ENCODE data around the gene SAPCD2. TPM values are rescaled to one million over a fixed set of nuclear protein-coding genes. Genes with fewer than 3 reads are reported as not detected.

Gene SAPCD2
- total and polyA plus RNA-seq, 2 donors from 2014 or later = 1.7 to 2.3 TPM

DNA sequence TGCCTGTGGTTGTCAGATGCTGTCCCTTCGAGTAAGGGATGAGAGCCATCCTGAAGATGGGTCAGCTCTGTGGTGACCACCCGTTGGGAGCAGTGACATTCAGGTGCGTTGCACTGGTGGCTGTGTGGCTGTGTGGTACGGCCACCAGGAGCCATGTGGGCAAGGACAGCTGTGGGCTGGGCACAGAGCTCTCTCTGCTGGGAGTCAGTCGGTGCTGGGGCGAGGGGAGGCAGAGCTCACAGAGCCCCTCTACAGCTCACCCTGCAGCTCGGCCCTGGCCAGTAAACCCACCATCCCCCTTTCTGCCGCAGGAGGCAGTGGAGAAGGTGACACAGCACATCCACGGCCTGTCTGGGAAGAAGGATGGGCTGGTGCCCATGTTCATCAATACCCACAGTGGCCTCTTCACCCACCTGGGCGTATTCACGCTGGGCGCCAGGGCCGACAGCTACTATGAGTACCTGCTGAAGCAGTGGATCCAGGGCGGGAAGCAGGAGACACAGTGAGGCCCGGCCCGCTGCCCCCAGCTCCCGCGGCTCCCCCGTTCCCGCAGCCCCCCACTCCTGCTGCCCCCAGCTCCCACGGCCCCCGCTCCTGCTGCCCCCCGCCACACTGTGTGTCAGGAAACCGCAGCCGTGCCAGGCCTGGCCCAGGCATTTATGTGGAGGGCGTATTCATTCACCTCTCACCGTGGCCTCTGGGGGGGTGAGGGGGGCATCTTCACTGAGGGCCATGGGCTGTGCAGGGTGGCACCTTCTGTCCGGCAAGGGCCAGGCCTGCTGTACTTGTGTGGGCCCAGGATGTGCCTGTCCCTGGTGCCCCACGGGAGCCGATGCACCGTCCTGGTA, 35.7 kb upstream of the SAPCD2 start:
- no peak overlapping the region for H3K9ac ChIP-seq (ENCODE audit: low read length in 3 of 3)
- H3K4me3 ChIP-seq (ENCODE audit: low read length in 3 of 3) = no peak overlapping the region
- H3K27ac ChIP-seq (ENCODE audit: low read depth in 2 of 2, low read length in 2 of 2) = no peak overlapping the region
- TF ChIP-seq CTCF (IDR thresholded peaks at IDR 0.05; ENCODE audit: borderline replicate concordance, extremely low read depth, insufficient read depth) = no peak
- no peaks in the 10 kb centered on the region for H3K9me3 ChIP-seq (ENCODE audit: control insufficient read depth in 2 of 3, insufficient read depth in 1 of 3, low read length in 3 of 3)
- H3K27me3 ChIP-seq (ENCODE audit: control insufficient read depth, insufficient read depth, low read length) = no peaks in the 10 kb centered on the region
- no peak for FAIRE-seq
- intact Hi-C loops (cut with DNase I) = no loop called here
- peaks cover 20 to 39% (median 36%) of the 10 kb centered on the region in 3 donors for H3K36me3 ChIP-seq (ENCODE audit: control insufficient read depth in 2 of 3, insufficient read depth in 3 of 3, low read length in 3 of 3)
- no peaks in the 10 kb centered on the region for H3K4me1 ChIP-seq (ENCODE audit: control insufficient read depth in 2 of 3, insufficient read depth in 2 of 3, low read depth in 1 of 3, low read length in 3 of 3)
- no peak for DNase-seq

- TF ChIP-seq CTCF (IDR thresholded peaks at IDR 0.05; ENCODE audit: borderline replicate concordance, extremely low read depth, insufficient read depth) = no peak
- FAIRE-seq = no peak
- H3K4me3 ChIP-seq (ENCODE audit: low read length in 3 of 3) = no peak overlapping the region
- no peak overlapping the region for H3K9ac ChIP-seq (ENCODE audit: low read length in 3 of 3)
- no peaks in the 10 kb centered on the region for H3K4me1 ChIP-seq (ENCODE audit: control insufficient read depth in 2 of 3, insufficient read depth in 2 of 3, low read depth in 1 of 3, low read length in 3 of 3)
- peaks cover 20 to 47% (median 40%) of the 10 kb centered on the region in 3 donors for H3K36me3 ChIP-seq (ENCODE audit: control insufficient read depth in 2 of 3, insufficient read depth in 3 of 3, low read length in 3 of 3)
- no peak for DNase-seq
- no peak overlapping the region for H3K27ac ChIP-seq (ENCODE audit: low read depth in 2 of 2, low read length in 2 of 2)
- intact Hi-C loops (cut with DNase I) = no loop called here
- no peaks in the 10 kb centered on the region for H3K9me3 ChIP-seq (ENCODE audit: control insufficient read depth in 2 of 3, insufficient read depth in 1 of 3, low read length in 3 of 3)
- no peaks in the 10 kb centered on the region for H3K27me3 ChIP-seq (ENCODE audit: control insufficient read depth, insufficient read depth, low read length)
These were observed 33.0 kb upstream of the SAPCD2 start for GRCh38 chr9:137103206-137103999.

DNA sequence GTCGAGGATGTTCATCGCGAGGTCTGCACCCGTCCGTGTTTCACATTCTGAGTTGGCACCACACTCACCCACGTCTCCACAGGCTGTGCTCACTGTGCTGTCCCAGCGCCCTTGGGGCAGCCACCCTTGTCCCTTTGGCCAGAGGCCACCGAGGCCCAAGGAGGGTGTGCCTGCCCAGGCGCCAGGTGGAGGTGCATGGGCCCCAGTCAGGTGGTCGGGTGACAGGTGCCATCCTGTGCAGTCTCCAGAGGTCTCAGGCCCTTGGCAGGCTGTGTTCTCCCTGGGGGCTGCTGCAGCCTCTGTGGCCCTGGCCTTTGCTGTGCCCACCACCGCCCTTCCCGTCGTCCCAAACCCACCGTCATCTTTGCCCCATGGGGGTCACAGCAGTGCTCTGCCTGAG, 28.9 kb upstream of the SAPCD2 start:
- no peaks in the 10 kb centered on the region for H3K27me3 ChIP-seq (ENCODE audit: control insufficient read depth, insufficient read depth, low read length)
- no peak overlapping the region for H3K27ac ChIP-seq (ENCODE audit: low read depth in 2 of 2, low read length in 2 of 2)
- FAIRE-seq = no peak
- H3K9ac ChIP-seq (ENCODE audit: low read length in 3 of 3) = no peak overlapping the region
- DNase-seq = no peak
- H3K4me1 ChIP-seq (ENCODE audit: control insufficient read depth in 2 of 3, insufficient read depth in 2 of 3, low read depth in 1 of 3, low read length in 3 of 3) = no peaks in the 10 kb centered on the region
- no peaks in the 10 kb centered on the region for H3K9me3 ChIP-seq (ENCODE audit: control insufficient read depth in 2 of 3, insufficient read depth in 1 of 3, low read length in 3 of 3)
- H3K36me3 ChIP-seq (ENCODE audit: control insufficient read depth in 2 of 3, insufficient read depth in 3 of 3, low read length in 3 of 3) = peaks cover 20 to 45% (median 40%) of the 10 kb centered on the region in 3 donors
- H3K4me3 ChIP-seq (ENCODE audit: low read length in 3 of 3) = no peak overlapping the region
- TF ChIP-seq CTCF (IDR thresholded peaks at IDR 0.05; ENCODE audit: borderline replicate concordance, extremely low read depth, insufficient read depth) = no peak
- intact Hi-C loops (cut with DNase I) = no loop called here
